ENCODE measurements around the gene RPTOR.

RPTOR gene

DNA sequence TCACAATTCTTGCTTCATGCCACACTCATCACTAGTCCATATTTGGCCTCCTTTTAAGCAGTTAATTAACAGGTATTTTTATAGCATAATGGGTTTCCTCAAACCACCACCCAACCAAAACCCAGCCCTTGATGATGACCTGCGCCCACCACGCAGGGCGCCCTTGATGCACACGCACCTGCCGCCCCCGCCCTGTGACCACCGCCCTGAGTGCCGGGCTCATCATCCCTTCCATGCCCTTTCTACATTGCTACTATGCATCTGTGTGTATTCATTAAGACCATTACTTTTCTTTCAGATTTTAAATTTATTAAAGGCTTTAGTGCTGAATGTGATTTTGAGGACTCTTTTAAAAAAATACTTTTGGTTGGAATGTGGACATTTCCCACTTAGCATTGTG lies 242.2 kb downstream of the RPTOR start:
- TF ChIP-seq, protein P1, sequence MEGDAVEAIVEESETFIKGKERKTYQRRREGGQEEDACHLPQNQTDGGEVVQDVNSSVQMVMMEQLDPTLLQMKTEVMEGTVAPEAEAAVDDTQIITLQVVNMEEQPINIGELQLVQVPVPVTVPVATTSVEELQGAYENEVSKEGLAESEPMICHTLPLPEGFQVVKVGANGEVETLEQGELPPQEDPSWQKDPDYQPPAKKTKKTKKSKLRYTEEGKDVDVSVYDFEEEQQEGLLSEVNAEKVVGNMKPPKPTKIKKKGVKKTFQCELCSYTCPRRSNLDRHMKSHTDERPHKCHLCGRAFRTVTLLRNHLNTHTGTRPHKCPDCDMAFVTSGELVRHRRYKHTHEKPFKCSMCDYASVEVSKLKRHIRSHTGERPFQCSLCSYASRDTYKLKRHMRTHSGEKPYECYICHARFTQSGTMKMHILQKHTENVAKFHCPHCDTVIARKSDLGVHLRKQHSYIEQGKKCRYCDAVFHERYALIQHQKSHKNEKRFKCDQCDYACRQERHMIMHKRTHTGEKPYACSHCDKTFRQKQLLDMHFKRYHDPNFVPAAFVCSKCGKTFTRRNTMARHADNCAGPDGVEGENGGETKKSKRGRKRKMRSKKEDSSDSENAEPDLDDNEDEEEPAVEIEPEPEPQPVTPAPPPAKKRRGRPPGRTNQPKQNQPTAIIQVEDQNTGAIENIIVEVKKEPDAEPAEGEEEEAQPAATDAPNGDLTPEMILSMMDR (IDR thresholded peaks at IDR 0.05; ENCODE audit: extremely low read depth, missing control alignments), result no peak
- DNase-seq (ENCODE audit: low spot score), result no peak

DNA sequence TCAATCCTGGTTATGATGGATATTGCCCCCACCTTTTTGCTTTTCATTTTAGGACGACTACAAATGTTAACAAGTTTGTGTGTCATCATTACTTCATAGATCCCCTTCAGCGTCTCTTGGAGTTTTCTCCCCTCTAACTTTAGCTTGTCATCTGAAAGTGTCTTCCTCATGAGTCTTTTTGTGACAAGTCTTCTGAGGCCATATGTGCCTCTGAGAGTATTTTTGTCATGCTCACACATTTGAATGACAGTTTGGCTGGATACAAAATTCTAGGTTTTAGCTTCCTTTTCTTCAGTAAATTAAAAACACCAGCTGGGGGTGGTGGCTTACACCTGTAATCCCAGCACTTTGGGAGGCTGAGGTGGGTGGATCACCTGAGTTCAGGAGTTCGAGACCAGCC lies 243.2 kb downstream of the RPTOR start:
- TF ChIP-seq, protein P1 (IDR thresholded peaks at IDR 0.05; ENCODE audit: extremely low read depth, missing control alignments), result no peak
- DNase-seq (ENCODE audit: low spot score), result no peak

DNA sequence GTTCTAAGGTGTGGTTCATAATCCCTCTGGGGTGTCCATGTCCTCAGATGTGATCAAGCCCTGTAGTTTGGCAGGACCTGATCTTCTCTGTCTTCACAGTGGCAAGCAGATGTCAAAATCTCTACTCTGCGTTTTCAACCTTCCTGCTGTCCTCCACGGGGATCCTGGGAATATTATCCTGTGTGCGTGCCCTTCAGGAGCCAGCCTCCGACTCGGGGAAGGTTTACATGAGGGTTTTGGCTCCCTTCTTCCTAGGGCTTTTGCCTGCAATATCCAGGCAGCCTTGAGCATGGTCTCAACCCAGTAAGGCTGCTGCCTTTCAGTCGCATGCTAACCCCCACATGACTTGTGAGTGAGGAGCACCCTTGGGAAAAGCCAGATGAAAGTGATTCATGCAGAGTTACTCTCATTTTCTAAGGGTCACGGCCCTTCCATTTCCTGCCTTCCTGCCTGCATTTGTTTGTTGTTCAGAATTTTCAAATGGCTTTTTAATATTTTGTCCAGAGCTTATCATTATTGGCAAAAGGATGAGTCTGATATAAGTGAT lies 244.8 kb downstream of the RPTOR start:
- DNase-seq (ENCODE audit: low spot score), result peak; percentile 65
- TF ChIP-seq, protein P1 (IDR thresholded peaks at IDR 0.05; ENCODE audit: extremely low read depth, missing control alignments), result no peak

DNA sequence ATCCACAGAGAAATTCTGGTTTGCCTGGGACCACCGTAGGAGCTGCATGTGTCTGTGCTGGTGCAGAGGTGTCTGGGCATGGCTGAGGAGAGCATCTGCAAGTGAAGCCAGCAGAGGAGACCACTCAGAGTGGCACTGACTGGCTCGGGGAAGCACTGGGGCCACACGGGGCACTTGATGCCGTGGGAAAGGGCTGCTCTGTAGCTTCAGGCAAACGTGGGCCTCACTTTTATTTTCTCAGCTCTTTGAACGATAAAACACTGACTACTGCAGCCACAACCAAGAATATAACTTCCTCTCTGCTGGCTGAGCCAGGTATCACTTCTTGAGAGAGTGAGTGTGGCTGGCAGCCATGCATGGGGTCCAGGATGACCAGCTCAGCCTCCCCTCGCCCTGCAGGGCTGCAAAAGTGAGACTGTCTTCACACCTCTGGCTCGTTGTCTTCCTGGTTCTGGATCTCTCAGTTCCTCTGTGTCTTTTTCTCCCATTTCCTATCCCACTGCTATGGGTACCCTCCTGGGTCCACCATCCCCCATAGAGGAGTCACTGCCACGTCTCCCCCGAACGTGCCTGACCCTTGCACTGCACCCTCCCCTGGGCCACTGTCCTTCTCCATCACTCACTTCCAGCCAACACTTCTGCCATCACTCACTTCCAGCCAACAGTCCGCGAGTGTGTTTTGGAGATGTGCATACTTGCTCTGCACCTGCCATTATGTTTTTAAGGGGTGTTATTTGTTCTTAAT lies 245.6 kb downstream of the RPTOR start:
- peak; percentile 81 for DNase-seq (ENCODE audit: low spot score)
- TF ChIP-seq, protein P1 (IDR thresholded peaks at IDR 0.05; ENCODE audit: extremely low read depth, missing control alignments), result no peak

DNA sequence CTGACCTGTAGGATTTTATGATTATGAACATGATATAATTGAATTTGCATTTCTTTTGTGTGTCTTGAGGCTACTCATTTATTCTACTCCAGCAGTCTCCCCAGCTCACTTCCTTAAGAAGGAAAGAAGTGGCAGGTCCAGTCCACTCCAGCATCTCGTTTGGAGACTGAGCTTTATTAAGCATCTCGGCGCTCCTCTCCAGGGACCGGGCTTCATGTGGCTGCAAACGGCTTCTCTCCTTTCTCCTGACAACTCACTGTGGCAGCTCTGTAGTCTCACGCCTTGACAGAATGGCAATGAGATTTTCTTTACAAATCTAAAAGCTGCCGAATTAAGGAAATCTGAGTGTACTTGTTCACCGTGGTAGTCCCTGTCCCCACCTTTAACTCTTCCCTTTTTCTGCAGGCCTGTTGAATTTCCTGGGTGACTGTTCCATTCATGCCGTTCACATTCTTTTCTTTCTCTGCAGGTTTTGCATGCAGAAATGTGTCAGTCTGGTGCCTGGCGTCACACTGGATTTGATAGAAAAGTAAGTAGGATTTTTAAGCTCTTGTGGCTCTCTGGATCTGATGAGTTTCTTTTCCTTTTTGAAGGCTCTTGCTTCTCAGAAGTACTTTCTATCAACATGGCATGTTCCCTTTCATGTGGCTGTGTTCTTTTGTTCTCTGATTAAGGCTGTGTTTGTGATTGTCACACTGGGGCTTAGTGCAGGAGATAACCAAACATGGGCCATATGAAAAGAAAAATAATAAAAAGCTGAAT lies 246.5 kb downstream of the RPTOR start:
- no peak for DNase-seq (ENCODE audit: low spot score)
- TF ChIP-seq, protein P1 (IDR thresholded peaks at IDR 0.05; ENCODE audit: extremely low read depth, missing control alignments), result no peak

DNA sequence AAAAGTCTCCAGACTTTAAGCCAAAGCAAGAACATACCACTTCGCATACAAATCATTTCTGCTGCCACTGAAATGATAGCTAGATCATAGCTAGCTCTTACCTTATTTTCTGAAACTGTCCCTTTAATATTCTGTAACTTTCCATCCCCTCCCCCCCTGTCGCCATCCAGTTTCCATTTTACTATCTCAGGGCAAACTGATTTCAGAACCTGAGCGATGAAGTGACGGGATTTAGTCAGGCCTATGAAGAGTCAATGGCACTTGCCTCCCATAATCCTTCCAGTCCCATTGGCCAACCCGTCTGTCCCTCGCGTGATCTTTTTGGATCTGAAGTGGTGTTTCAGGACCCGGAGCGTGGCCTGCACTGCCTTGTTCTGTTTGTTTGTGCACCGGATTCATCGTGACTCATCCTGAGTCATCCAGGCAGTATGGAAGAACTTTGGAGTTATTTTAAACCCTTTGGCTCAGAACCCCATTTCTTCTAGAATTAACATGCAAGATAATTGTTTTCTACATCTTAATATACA lies 247.2 kb downstream of the RPTOR start:
- no peak for DNase-seq (ENCODE audit: low spot score)
- TF ChIP-seq, protein P1 (IDR thresholded peaks at IDR 0.05; ENCODE audit: extremely low read depth, missing control alignments), result no peak

DNA sequence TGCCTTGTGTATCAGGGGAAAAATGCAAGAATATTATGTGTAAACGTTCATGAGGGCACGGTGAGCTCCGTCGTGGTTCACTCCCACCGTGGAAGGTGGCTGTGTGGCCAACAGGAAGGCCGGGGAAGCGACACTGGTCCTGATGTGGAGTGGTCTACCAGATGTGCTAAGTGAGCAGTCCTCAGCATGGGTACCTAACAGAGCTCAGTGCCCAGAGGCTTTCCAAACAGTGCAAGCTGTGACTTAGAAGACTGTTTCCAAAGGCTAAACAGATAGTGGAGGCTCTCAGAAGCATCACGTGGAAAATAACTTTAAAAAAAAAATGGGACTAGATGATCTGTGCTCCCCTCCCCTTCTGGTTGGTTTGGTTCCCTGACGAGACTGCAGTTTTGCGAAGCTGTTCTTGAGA lies 247.7 kb downstream of the RPTOR start:
- no peak for DNase-seq (ENCODE audit: low spot score)
- TF ChIP-seq, protein P1 (IDR thresholded peaks at IDR 0.05; ENCODE audit: extremely low read depth, missing control alignments), result no peak

Data from GM20000 (cell line).